ENCODE data around the gene SLC35B3.
"Not testable (repeated sequence)": the region's sequence is repeated elsewhere in the genome, so short reads cannot be mapped to it uniquely, and the experiment has no call there.

Gene SLC35B3

DNA sequence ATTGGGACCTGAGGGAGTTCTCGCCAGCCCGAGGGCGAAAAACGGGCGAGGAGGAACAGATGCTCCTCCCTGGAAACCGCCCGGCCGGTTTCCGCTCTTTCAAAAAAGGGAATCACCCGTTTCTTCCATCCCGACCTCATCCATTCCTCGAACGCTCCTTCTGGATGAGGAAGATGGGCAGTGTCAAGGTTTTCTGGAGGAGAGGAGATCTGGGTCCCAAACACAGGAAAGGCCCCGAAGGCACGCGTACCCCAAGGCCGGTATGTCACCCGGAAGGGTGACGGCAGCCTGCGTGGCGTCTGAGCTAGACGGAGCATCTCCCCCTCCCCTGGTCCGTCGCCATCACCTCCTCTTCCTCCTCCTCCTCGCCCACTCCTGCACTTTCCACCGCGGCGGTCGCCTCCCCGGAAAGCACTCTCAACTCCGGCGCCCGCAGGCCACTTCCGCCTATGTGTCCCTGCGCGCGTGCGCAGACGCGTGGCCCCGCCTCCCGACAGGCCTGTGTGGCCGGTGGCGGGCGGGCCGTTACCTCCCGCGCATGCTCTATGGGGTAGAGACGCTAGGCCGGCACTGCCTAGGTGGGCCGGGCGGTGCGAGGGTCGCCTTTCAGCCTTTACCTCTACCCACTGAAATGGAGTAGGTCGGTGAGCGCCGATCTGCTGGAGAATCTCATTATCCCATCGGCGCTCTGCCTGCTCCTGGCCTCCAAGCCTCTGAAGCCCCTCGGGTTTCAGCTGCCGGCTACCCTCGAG is at the start of gene SLC35B3:
TSS of gene SLC35B3 (minus strand) at position 453 of the 752 bp plus-strand sequence.
- peak; percentile 96 for DNase-seq (ENCODE audit: low spot score)

DNA sequence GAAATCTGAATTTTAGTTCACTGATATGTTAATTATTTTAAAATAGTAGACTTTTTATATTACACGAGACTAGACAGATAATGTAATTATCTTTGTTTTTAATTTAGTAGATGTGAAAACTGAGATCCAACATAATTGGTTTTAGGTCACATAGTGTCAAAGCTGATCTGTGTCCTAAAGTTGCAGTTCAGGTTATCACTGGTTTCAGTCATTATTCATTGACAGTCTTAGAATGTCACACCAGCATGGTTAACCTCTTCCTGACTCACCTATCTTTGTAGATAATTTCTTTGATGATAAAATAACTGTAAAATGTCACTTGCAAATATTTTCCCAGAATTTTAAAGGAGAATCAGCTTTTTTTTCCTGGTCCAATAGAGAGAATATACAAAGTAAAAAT is 48.3 kb upstream of the SLC35B3 start:
- no peak for DNase-seq (ENCODE audit: low spot score)

DNA sequence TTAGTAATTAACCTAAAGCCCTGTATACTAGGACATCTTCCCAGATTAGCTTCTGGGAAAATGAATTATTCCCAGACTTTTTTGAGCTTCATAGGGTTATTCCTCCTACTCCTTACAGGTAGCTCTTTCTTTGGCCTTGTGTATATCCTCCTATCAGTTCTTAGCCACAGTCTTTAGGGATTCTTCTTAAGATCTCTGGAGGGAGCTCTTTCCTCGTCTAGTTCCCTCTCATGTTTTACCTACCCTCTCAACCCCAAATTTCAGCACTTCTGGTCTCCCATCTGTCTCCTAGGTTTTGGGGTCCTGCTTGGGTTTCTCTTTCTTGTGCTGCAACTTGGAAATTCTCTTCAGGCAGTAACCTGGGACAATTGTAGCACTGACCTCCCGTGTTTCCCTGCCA is 46.4 kb upstream of the SLC35B3 start:
- DNase-seq (ENCODE audit: low spot score) = no peak

DNA sequence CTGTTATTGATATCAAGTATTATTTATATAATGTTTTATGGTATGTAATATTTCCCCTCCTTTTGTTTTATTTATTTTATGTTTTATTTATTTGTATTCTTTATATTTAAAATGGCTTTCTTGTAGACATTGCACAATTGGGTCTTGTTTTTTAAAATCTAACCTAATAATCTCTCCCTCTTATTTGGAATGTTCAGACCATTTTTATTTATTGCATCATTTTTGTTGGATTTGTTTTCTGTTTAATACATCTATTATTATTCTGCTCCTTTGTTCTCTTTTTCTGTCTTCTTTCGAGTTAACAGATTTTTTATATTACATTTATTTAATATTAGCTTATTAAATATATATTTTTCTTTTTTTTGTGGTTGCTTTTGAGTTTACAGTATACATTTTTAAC is 43.1 kb upstream of the SLC35B3 start:
- no peak for DNase-seq (ENCODE audit: low spot score)

DNA sequence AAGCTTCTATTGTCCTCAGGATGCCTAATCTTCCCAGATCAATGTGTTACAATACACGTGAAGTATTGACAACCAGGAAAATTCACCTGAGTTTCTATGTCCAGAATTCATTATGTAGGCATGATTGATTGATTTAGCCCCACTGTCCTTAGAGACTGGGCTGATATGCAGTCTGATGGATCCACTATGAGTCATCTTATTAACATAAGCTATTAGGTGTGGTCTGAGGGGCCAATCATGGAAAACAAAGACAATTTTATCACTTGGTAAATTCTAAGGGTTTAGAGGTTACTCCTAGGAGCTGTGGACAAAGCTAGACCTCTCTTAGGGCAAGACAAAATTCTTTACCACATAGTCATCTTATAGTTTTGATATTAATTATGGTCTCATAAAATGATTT is 41.3 kb upstream of the SLC35B3 start:
- no peak for DNase-seq (ENCODE audit: low spot score)

DNA sequence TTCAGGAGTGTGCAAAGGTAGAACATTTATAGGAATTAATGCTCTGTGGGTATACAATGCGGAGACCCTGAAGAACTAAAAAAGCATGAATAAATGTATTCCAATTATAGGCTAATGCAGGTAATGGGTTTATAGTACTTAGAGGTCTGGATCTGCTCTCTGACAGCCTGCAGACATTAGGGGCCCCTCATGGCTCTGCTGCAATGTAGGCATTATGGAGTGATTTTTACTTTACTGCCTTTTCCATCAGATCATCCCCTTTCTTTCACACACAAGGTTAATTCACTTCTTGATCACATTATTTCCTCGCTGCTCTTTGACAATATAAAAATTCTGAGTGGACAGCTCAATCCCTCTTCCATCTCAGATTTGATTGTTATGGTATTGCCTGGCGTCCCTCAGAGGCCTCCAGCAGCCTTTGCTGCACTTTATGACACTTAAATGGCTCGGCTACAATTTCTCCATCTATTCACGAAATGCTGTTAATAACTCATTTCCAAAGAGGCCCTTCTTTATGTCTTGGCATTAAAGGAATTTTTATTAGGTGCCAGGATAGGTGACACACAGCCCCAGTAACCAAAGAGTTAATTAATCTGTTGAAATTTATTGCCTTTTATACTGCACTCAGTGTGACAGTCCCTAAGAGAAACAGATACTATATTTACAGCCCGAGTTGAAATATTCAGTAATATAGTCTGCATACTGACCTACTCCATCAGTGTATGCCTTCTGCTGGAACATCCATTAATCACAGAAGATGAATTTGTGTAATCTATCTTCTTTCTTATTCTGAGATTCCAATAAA is 33.4 kb upstream of the SLC35B3 start:
- DNase-seq (ENCODE audit: low spot score) = no peak

DNA sequence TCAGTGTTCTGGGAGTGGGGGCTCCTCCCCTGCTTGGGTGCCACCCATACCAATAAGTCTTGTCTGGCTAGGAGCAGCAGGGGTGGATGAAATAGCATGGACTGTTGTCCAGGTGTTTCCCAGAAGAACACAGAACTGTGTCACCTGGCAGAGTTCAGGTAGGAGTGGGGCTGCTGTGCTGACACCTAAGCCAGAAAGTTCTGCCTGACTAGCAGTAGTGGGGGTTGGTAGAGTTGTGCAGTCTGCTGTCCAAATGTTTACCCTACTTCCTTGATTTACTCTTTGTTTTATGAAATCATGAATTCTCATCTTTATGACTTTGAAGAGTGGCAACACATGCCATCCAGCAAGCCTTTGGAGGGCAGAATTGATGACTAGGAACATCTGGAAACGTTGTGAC is 27.3 kb upstream of the SLC35B3 start:
- no peak for DNase-seq (ENCODE audit: low spot score)

DNA sequence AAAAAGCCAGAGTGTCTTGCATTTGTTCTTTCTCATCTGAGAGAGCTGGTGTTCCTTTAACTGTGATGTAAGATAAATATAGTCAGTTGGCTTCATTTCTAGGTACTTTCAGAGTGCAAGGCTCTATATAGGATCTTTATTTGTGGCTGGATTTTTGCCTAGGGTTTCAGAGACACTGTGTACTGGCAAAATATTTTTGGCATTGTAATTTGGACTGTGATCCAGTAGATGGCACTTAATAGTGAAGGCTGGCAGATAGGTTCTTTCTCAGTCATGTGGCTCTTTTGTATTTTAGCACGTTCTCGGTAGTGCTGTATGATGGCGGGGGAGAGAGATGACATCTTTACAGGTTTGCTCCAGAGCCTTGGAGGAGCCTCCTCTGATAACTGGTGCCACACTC is 26.8 kb upstream of the SLC35B3 start:
- DNase-seq (ENCODE audit: low spot score) = no peak

DNA sequence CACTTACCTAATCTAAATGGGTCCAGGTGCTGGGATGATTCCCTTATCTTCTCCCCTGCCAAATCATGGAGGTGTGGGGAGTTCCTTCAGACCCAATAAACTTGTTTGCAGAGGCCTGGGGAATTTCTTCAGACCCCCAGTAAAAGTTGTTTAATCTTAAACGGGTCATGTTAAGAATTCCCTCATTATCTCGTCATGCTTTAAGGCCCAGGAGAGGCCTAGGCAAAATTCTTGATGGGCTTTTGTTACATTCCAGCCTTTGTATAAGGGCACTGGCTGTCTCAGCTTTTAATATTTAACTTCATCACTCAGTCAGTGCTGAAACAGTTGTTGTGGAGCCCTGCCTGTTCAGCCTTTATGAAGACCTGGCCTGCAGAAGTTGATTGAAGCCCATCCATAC is 11.0 kb upstream of the SLC35B3 start:
- DNase-seq (ENCODE audit: low spot score) = no peak

DNA sequence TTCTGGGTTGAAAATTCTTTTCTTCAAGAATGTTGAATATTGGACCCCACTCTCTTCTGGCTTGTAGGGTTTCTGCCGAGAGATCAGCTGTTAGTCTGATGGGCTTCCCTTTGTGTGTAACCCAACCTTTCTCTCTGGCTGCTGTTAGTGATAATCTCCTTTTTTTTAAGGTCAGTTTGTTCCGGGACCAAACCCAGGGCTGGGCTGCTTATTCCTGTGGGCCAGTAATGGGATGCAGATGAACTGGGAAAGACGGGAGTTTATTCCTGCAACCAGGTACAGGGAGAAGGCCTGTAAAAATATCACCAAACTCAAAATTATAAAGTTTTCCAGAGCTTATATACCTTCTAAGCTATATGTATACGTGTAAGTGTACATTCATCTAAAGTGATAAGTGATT is 10.6 kb upstream of the SLC35B3 start:
- DNase-seq (ENCODE audit: low spot score) = not testable (repeated sequence)

DNA sequence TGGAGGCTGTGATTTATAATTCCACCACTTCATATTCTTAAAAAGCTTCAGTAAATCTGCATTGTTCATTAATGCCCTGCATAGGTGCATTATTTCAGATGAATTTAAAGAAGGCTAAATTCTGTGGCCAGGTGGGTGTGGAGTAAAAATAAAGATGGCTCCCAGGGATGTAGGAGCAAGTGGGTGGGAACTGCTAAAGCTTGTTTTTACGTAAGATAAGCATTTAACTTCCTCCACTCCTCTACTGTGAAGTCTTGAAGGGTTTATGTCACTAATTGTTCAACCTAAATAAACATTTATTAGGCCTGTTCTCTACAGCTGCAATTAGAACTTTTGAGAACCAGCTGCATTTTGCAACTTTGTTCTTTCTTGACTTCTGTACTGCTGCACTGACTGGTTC is 6.8 kb upstream of the SLC35B3 start:
- DNase-seq (ENCODE audit: low spot score) = no peak

DNA sequence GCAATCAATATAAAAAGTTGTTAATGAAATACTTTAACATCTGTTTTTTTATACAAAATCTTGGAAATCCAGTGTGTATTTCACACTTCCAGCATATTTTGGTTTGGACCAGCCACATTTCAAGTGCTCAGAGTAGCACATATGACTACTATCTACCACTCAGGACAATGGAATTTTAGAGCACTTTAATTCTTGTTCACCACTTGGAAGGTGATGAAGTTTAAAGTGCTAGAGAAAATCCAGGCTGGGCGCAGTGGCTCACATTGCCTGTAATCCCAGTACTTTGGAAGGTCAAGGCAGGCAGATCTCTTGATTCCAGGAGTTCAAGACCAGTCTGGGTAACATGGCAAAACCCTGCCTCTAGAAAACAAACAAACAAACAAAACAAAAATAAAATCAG is 6.1 kb upstream of the SLC35B3 start:
- no peak for DNase-seq (ENCODE audit: low spot score)

DNA sequence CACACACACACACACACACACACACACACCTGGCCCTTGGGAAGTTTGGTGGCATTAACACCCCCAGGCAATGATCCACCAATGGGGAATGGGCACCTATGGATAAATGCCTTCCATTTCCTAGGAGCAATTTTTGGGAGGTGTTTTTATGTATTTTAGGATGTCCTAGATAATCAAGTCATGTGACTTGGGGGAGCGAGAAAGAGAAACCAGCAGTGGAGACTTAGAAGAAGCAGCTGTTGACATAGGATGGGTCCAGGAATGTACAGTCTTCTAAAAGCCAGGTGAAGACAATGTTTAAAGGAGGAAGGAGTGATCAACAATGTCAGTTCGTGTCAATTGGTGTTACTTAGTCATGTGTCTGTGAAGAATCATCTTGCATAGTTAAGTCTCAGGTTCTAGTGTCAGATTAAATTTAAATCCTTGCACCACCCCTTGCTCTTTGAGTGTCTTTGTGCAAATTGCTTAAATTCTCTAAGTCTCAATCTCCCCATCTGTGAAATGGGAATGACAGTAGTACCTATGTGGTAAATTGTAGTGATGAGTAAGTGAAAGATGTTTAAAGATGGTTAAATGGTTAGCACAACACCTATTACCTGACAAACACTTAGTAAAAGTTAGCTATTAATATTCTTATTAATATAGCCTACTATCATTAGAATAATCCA is 4.4 kb upstream of the SLC35B3 start:
- DNase-seq (ENCODE audit: low spot score) = no peak

DNA sequence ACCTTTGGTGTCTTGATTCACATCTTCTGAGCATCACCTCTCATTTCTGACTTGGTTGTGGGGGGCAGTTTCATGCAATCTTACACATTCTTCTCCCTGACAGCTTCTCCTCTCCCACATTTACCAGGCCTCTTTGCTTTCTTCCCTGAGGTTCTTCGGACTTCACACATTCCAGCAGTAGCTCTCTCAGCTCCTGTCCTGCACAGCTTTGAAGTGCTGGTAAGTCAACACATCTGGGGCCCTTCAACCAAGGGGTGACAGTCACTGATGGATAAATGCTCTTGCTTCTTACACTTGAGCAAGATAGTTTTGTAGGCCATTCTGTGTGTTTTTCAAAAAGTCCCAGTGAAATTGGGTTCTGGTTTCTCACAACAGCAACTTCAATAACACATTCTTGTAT is 2.5 kb upstream of the SLC35B3 start:
- no peak for DNase-seq (ENCODE audit: low spot score)

DNA sequence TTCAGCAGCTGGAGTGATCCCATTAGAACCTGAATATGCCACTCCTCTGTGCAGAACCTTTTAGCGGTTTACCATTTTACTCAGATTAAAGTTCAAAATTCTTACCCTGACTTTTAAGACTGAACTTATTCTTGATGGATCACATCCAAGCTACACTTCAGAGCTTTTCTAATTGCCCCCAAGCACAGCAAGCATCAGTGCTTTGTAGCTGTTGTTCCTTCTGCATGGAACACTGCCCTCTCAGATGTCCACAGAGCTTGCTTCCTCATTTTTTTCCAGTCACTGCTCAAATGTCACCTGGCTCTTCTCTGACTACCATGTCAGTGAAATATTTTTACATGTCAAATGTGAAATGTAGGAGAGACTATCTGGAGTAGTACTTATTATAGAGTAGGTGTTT is 1.6 kb upstream of the SLC35B3 start:
- no peak for DNase-seq (ENCODE audit: low spot score)

DNA sequence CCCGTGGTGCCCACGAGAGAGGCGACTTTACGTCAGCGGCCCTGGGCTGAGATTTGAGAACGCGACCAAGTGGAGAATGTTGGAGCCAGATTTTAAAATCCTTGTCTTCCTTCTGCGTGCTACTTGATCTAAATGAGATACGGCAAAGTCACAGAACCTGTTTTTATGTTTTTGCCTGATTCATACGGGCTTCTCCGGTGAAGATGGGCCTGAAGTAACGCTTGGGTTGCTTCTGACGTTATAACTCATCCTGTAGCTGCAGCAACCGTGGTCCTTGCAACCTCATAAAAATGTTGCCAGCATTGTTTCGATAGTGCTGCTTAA is 462 bp upstream of the SLC35B3 start:
- no peak for DNase-seq (ENCODE audit: low spot score)

DNA sequence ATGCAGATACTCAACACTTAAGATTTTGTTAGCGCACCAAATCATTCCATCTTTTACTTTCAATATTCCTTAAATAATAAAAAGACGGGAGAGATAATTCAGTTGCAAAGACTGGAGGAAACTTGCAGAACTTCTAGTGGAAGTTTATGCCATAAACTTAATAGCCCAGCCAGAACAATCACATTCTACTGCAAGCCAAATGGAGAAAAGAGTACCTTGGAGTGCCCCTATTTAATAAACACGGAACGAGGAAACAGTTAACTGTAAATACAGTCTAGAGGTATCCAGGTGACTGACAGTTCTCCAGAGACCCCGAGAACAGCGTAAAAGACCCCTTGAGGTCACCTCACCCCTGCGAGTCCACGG is 635 bp downstream of the SLC35B3 start:
- DNase-seq (ENCODE audit: low spot score) = no peak

DNA sequence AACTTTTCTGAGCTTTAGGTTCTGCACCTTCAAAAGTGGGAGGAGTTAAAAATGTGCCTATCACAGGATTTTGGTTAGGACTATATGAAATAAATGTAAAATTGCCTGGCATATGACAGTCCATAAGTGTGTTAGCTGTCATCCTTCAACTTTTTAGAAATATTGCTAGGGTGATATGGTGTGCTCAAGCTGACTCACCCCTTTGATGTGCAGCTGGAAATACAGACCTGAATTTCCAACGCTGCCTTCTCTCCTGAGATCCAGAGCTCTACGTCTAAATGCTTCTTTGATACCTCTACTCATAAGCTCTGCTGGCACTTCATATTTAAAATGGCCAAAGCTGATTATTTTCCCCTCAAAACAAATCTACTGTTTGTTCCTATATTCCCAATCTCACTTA is 2.7 kb downstream of the SLC35B3 start:
- DNase-seq (ENCODE audit: low spot score) = no peak

DNA sequence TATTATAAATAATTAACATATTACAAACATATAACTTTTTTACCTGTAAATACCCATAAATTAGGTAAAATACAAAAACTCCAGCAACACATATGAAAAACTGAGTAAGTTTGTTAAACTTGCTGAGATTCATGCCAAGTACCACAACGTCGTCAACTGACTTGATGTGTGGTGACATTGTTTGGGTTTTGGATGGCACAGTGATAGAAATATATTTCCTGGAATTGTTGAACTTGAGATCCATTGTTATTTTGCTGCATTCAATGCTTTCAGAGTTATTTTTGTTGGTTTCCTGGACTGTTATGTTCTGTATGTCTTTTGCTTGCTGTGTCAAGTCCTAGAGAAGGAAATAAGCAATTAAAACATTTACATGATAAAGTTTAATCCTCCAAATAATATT is 5.5 kb downstream of the SLC35B3 start:
- DNase-seq (ENCODE audit: low spot score) = no peak

DNA sequence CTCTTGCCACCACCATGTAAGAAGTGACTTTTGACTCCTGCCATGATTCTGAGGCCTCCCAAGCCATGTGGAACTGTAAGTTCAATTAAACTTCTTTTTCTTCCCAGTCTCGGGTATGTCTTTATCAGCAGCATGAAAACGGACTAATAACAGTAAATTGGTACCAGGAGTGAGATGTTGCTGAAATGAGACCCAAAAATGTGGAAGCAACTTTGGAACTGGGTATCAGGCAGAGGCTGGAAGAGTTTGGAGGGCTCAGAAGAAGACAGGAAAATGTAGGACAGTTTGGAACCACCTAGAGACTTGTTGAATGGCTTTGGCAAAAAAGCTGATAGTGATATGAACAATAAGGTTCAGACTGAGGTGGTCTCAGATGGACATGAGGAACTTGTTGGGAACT is 8.8 kb downstream of the SLC35B3 start:
- DNase-seq (ENCODE audit: low spot score) = not testable (repeated sequence)

DNA sequence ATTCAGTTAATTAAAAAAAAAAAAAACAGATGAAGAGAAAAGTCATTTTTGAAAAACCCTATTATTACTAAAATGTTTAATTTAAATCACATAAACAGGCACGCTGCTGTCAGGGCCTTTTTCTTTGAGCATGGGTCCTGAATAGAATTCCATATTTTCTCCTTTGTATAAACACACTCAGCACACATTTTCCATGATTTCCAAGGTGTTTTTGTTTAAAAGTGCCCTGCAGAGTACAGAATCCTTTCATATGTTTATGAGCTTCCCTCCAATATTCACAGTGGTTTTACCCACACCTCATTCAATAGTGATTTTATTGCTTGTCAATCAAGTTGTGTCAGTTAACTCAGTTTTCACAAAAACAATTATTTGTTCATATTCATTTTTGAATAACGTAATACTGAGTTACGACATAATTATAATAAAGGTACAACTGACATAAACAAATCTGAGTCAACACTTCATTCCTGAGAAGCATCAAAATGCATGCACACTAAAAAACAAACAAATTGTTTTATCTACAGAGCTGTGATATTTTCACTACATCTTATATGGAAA is 15.2 kb downstream of the SLC35B3 start:
- DNase-seq (ENCODE audit: low spot score) = no peak

DNA sequence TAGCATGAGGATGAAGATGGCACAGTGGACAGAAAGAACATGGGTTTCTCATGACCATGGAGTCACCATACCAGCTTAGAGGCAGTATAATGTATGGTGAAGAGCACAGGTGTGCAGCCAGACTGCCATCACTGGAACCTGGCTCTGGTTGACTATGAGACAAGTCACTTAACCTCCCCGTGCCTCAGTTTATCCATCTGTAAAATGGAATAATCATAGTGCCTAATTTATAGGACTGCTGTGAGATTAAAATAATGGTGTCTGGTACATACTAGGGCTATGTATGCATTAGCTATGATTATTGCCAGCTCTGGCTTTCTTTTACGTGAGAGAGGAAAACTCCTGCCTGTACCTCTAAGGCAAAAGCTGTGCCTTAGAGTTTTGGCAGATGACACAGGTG is 19.4 kb downstream of the SLC35B3 start:
- DNase-seq (ENCODE audit: low spot score) = no peak

DNA sequence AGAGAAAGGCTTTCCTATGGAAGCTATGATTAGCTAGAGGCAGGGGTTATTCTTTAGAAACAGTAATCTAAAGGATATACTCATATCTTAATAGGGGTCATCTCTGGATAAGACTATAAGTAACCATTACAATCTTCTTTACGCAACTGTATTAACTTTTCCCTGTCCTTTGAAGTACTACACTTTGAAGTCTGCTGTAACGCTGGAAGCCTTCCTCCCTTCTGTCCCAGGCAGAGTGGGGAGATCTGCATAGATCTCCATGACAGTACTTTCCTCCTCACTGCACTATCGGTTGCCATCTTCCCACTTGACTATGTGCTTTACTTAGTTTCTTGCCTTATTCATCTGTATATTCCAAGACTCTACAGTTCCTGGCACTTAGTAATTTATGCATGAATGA is 20.1 kb downstream of the SLC35B3 start:
- no peak for DNase-seq (ENCODE audit: low spot score)

All from ecto neural progenitor cell (in vitro differentiated cells).